NCI-H1417 (cell line): ENCODE results near the gene OR7D2.
"Not testable (repeated sequence)": the region's sequence is repeated elsewhere in the genome, so short reads cannot be mapped to it uniquely, and the experiment has no call there.

Experiments
- DNase-seq, 3 experiments: peaks; one replicate each; lab custom pipeline; 2025; lab: John Stamatoyannopoulos, UW

The OR7D2 gene

DNA sequence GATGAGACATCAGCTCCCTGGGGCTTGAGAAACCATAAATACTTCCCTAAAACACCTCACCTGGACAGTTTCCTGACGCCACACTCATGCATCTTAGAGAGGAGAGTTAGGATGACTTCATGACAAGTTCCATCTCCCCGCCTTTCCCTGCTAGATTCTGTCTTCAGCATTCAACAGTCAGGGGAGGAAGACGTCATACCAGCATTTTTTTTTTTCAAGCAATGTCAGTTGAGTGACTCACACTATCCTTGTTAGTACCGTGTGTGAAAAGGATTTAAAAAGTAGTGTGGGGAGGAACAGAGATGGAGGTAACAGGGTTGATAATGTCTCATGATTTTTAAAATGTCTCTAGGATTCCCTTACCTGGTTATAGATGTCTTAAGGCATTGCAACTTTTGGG, at the start of gene OR7D2:
Gene OR7D2, plus strand, starts transcription at position 79 of the 400 bp plus-strand sequence. CDS start 6,803 bp downstream, outside the sequence.
- DNase-seq, result no peak

DNA sequence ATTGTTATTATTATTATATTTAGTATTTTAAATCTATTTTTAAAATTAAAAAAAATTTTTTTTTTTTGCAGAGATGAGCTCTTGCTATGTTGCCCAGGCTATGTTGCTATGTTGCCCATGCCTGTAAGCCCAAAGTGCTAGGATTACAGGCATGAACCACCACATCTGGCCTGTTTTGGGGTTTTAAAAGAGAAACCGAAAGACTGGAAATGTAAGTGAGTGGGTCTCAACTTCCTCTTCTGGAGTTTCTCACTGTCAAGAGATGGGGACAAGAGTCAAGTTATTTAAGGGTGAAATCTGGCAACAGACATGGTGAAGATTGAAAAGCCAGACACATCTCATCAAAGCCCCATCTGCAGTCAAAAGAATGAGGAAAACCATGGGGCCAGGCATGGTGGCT, 47.8 kb upstream of the OR7D2 start:
- DNase-seq, result no peak

DNA sequence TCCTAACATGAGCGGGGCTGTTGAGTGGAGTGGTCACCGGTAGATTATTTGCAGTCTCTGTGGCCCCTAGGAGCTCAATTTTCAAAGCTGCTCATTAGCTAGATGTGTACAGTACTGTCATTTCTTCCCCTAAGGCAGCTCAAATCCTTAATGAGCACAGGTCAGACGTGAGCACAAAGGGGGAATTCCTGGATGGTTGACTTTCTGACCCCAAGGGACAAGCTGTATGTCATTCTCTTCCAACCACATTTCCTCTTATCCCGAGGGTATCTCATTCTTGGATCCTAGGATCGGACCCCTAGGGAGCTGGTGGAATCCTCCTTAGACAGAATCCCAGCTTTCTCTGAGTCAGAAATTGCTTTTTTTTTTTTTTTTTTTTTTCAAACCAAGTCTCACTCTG, 46.4 kb upstream of the OR7D2 start:
- DNase-seq, result no peak

DNA sequence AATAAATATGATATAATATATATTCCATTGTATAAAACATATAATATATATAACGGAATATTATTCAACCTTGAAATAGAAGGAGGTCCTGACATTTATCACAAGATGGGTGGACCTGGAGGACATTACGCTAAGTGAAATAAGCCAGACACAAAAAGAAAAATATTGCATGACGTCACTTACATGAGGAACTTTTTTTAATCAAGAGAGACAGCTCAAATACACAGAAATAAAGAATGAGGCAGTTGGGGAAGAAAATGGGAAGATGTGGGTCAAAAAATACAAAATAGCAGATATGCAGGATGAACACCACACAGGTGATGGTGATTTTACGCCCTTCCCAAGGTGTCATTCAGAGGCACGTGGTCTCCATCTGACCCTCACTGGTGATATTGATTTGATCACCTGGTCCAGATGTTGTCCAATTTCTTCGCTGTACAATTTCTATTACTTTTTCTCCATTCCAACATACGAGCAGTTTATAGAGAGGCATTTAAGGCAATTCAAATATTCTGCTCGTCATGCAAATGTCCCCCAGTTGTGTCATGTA, 39.1 kb upstream of the OR7D2 start:
- DNase-seq, result no peak

DNA sequence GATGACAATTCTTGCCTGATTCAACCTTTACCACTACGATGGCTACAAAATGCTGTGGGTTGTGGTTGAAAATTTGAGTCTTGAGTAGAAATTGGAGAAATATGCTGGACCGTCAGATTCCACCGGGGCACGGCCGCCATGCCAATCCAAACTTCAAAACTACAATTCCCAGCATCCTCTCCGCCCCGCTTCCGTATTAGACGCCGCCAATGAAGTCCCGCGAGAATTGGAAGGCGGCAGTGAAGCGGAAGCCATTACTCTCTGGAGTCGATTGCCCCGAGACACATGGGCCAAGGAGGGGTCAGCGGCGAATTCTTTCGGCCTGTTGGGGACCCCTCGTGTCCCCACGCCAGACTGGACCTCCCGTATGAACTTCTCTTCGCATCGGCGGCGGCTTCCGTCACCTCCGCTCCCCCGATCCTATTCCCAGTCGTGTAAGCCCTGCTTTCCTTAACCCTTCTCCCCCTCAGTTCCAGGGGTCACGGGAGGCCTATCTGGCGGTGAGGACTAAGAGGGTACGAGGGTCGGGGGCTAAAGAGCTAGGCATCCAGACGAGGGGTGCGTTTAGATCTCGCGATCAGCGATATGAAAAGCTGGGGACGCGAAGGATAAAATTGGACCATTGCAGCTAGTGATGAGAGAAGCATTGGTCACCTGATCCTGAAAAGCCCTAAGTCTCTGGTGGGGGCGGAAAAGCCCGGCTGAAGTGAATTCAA, 38.5 kb upstream of the OR7D2 start, which contains the start of gene ZNF317:
Gene ZNF317, plus strand, starts transcription at position 239 of the 716 bp plus-strand sequence. CDS start 15,620 bp downstream, outside the sequence.
- peak; percentile 80 to 97 (median 93) for DNase-seq

DNA sequence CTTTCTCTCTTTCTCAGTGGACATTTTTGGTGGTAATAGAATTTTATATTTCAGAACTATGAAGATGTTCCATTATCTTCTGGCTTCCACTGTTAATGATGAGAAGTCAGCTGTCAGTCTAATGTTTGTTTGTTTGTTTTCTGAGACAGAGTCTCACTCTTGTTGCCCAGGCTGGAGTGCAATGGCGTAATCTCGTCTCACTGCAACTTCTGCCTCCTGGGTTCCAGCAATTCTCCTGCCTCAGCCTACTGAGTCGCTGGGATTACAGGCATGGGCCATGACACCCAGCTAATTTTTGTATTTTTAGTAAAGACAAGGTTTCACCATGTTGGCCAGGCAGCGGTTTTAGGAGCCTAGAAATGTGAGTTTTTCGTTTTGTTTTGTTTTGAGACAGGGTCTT, 33.9 kb upstream of the OR7D2 start:
- DNase-seq, result peak in 1 of 3 experiments; percentile 16

DNA sequence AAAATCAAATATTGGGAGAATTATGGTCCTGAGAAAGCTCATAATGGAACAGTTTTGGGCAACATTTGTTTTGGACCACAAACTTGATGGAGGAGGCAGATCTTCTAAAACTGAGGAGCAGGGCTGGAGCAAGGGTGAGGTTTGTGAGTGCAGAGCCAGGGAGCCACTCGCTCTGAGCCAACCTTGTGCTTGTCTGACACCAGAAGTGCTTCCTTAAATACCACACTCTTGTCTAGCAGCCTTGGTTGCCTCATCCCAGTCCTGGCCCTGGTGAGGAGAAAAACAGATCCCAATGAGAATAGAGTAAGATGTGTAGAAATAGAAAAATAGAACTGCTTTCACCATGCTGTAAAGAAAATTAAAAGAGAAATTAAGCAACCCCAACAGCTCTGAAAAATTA, 31.9 kb upstream of the OR7D2 start:
- DNase-seq, result no peak

DNA sequence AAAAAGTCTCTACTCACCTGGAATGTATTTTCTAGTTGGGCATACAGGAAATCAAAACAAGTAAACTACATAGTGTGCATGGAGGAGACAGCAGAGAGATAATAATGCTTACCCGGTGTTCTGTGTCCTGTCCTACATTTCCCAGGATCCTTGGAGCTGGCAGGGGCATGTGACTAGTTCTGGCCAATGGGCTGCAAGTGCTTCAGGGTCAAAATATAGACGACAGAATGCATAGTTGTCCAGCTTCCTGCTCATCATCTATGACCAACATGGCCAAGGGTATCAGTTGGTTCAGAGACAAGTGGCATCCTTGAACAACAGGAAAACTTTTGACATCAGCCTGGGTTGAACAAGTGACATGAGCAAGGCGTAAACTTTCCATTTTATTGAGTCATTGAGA, 30.1 kb upstream of the OR7D2 start:
- no peak for DNase-seq

DNA sequence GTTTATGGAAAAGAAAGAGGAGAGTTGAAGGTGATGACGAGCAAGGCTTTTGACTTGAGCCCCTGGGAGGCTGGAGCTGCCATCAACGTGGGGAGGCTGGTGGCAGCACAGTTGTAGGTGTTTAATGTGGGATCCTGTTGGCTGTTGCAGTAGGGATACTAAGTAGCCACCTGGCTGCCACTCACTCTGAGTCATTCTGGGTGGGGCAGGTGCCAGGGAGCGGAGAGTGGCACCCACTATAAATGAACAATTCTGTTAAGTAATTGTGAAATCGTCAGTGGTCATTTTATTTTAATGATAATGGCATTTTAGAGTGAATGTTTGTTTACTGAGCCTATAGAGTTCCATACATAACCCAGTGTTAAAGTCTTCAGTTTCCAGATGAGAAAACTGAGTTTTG, 28.8 kb upstream of the OR7D2 start:
- DNase-seq, result no peak

DNA sequence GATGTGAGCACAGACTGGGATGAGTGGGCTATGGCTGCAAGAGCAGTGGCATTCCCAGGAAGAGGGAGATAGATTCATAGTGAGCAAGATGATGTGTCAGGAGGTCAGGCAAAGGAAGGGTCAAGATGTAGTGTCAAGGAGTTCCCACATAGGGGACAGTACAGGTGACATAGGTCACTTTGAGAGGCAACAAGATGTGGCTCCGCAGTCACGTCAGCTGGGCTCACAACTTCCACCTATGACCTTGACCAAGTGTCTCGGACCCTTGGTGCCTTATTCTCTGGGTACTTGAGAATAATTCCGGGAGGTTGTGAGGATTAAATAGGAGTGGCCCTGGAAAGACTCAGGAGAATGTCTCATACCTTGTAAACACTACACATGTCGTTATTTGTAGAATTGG, 28.1 kb upstream of the OR7D2 start:
- no peak for DNase-seq

DNA sequence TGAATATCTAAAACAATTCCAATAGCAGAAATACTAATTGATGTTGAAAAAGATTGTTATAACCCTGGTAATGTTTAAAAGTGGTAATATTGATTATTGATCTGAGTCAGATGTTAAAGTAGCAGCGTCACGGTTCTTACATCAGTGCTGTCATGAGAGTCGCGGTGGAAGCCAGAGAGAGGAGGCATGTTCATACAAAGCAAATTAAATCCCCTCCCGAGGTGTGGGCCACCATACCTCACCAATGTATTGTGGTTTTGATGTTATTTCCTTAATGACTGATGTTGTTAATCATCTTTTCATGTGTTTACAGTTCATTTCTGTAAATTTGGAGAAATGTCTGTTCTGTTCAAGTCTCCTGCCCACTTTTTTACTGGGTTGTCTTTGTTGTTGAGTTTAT, 27.4 kb upstream of the OR7D2 start:
- DNase-seq, result no peak

DNA sequence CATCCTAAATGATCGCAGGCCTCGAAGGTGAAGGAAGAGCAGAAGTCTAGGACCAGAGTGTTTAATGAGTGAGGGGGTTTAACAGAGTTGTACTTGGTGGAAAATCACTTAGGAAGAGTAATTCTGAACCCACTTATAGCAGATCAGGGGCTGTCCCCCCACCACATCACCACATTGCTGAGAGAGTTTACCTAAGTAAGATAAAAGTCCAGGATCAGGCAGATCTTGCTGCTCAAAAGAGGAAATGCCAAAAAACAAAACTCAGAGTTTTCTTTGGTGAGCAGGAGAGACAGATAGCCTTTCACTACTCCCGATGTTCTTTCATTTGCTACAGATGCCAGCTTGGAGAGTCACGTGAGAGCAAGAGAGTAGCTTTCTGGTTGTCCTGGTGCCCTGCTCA, 23.2 kb upstream of the OR7D2 start:
- no peak for DNase-seq

DNA sequence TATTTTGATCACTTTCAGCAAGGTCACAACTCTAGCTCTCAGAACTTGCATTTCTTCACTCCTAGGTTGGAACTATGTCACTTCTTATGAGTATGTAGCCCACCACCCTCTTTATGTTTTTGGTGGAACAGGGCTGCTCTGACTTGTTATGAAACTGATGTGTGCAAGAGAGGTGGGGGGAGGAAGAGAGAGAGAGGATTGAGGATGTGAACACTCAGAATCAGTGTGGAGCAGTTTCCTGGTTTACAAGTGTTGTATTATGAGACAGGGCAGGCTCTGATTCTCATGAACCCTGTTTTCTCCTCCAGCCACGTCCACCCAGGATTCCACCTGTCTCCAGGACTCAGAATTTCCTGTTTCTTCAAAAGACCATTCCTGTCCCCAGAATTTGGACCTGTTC, 22.5 kb upstream of the OR7D2 start:
- no peak for DNase-seq

DNA sequence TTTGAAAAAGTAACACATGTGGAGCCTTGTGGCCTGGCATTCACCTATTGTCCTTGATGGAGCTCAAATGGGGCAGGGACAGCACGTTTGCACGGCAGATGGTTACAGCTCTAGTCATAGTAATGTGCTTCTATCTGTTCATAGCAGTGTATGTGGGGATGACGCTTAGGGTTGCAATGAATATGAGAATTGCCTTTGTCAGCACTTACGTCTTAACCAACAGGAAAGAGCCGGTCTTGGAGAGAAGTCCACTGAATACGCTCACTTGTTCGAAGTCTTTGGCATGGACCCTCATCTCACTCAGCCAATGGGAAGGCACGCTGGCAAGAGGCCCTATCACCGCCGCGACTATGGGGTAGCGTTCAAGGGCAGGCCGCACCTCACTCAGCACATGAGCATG, 18.9 kb upstream of the OR7D2 start:
- no peak for DNase-seq

DNA sequence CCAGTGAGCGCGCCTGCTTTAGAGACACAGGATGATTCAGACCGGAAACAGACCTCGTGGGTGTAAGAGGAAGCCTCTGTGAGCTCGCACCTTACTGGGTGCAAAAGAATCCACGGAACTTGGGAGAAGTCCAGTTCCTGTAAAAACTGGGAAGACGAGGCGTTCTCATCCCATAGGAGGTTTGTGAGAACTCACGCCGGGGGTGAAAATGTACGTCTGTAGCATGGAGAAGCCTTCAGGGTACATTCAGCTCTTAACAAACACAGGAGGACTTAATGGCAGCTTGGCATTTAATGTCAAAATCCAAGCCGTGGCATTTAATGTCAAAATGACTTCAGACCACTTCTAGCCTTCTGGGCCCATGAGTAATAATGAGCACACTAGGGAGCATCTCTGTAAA, 17.4 kb upstream of the OR7D2 start:
- DNase-seq, result no peak

DNA sequence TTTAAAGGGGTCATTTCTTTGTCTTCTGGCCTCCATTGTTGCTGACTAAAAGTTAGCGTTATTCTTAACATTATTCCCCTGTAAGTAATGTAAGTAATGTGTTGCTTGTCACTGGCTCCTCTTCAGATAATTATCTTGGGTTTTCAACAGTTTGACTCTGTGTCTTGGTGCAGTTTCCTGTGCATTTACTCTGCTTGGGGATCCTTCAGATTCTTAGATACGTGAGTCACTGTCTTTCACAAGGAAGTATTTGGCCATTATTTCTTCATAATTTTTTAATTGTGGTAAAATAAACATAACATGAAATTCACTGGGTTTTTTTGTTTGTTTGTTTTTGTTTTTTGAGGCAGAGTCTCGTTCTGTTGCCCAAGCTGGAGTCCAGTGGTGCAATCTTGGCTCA, 13.5 kb upstream of the OR7D2 start:
- DNase-seq, result no peak

DNA sequence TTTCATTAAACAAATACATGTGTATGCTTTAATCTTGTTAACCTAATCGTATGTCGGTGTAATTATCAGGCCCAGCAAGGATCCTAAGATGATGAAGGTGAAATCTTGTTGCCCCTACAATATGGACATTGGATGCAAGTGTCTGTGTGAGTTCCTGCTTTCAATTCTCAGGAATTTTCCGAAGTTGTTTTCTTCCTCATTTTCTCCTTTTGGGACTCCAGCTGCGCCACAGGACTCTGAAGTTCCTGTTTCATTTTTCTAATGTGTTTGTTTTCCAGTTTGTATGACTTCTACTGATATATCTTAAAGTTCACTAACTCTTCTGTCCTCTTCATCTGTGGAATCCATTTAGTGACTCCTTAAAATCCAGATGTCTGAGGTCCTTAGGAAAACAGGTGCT, 11.9 kb upstream of the OR7D2 start:
- no peak for DNase-seq

DNA sequence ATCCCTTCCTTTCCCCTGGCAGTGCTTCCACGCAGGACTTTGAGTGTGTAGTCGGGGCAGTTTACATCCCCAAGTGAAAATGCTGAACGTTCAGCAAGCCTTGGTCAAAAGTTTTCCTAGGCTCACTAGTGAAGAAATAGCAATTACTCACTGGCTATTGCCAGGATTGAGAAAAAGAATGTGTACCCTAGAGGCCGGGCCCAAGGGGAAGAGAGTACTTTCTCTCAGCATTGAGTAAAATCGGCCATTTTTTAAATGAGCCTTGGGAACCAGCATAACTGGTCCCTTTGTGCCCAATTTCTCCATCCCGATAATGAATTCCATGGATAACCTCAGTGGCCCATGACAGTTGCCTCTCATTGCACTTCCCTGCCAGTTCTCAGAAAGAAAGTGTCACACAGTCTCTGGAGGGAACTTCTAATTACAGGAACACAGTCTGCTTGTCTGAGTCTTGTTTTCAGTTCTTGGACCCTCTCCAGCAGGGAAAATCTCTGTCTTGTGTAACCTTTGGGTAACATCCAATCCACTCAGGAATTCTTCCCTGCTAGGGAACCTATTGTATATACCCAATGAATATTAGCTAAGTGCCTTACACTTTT, 7.3 kb upstream of the OR7D2 start:
- DNase-seq, result no peak

DNA sequence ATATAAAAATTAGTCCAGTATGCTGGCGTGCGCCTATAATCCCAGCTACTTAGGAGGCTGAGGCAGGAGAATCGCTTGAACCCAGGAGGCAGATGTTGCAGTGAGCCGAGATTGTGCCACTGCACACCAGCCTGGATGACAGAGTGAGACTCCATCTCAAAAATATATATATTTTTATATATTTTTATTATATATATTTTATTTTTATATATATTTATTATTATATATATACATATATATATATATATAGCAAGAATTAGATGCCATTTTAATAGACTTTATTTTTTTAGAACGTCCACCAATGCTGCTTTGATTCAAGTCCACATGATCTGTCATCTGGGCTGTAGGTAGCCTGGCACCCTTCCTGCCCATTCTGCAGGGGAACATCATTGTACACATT, 3.5 kb upstream of the OR7D2 start:
- no peak for DNase-seq

DNA sequence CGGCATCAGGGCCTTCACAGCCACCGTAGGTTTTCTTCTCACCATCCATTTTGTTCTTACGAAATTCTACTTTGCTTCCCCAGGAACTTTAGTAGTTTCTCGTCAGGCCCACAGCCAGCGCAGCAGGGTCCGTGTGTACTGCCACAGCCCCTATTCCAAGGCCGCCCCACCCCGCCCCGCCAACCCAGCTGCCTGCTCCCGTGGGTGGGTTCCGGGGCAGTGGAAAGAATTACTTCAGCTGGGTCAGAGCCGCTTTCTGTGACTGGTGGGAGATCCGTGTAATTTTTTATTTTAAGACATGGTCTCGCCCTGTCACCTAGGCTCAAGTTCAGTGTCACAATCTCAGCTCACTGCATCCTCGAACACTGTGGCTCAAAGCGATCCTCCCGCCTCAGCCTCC, 4.2 kb downstream of the OR7D2 start:
- DNase-seq, result no peak

DNA sequence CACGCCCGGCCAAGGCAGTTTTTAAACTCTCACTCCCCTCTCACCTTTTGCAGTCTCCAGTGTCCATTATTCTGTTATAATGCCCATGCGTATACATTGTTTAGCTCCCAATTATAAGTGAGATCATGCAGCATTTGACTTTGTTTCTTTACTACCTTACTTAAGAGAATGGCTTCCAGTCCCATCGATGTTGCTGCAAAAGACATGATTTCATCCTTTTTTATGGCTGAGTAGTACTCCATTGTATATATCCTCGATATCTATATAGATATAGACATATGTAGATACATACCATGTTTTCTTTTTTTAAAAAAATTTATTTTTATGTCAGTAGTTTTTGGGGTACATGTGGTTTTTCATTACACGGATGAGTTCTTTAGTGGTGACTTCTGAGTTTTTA, 8.4 kb downstream of the OR7D2 start:
- no peak for DNase-seq

DNA sequence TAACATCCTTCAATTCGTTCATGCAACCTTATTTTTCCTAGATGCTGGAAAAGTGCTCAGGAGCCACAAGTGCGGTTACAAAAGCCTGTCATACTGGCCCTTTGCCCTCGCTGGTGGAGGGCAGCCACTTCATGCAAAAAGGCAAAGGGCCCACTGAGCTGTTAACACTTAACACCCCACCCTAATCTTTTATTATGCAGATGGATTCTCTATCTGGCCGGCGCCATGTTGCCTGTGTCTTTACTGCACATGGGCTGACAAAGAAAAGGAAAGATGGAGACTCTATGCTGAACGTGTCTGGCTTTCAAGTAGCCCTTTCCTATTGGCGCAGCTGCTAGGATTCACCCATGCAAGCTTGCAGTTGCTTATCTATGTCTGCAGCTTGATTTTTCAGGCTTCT, 10.8 kb downstream of the OR7D2 start:
- DNase-seq, result no peak

DNA sequence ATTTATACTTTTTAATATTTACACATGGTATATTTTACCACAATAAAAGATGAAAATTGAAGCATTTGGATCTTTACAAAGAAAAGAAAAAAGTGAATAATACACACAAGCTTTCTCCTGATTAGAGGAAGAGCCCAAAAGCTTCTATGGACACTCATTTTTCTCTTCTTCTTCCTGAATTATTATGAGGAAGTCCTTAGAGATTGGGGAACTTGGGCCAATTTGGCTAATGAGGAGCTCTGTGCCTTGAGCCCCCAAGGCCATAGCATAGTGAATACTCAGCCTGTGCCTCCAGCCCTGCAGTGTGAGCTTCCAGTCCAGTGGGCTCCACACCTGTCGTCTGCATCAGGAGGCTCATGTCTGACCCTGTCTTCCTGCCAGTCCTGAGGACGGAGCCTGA, 19.3 kb downstream of the OR7D2 start:
- DNase-seq, result not testable (repeated sequence)
